H1 (cell line): ENCODE data around the gene ALG9. TPM values are rescaled to one million over a fixed set of nuclear protein-coding genes. Genes with fewer than 3 reads are reported as not detected.
A peak's percentile ranks its signal among the peaks of the same experiment; 100 is the strongest.

Experiments used
- BRCA1 ChIP-seq: IDR thresholded peaks from 2 replicates; pipeline ENCODE4 v1.6.1; 2012; ENCODE audit warnings: low read depth, low read length, improper control_type of control experiment
- CBX5 ChIP-seq: fragments of 300-800, 300-1000 bp; sonication (generic); IDR thresholded peaks from 2 replicates; pipeline ENCODE4 v1.7.1; 2016; ENCODE audit warnings: antibody characterized with exemption, low read length, low read depth
- CBX8 ChIP-seq: fragments of 300-800, 300-1000 bp; sonication (generic); IDR thresholded peaks from 2 replicates; pipeline ENCODE4 v1.7.1; 2016; ENCODE audit warnings: low read depth, low read length, borderline replicate concordance
- CEBPB ChIP-seq: IDR thresholded peaks from 2 replicates; pipeline ENCODE4 v1.6.1; 2012; ENCODE audit warnings: low read depth, low read length
- CHD7 ChIP-seq: fragments of 300-600 bp; sonication (generic); IDR thresholded peaks from 2 replicates; pipeline ENCODE4 v1.7.1; 2012; ENCODE audit warnings: low read length, moderate library complexity, mild to moderate bottlenecking, inconsistent platforms; ENCODE audit not compliant: insufficient replicate concordance
- HDAC2 ChIP-seq, 2 experiments: fragments of 300-600 bp in 1 of 2; sonication (generic) in 1 of 2; IDR thresholded peaks; 2 replicates each; pipeline ENCODE4 v1.6.1; 2011 to 2012; ENCODE audit warnings: low read depth in 2 of 2, low read length in 2 of 2, mild to moderate bottlenecking in 2 of 2, moderate library complexity in 2 of 2, borderline replicate concordance in 1 of 2, inconsistent platforms in 1 of 2
- POU5F1 ChIP-seq: IDR thresholded peaks from 2 replicates; pipeline ENCODE4 v1.6.1; 2011; ENCODE audit warnings: low read depth, mild to moderate bottlenecking, low read length, moderate library complexity
- SIN3A ChIP-seq, 2 experiments: IDR thresholded peaks in 1 of 2; conservative IDR thresholded peaks in 1 of 2; 2 replicates each; pipeline ENCODE4 v1.6.1; 2011 to 2012; ENCODE audit warnings: low read length in 2 of 2, improper control_type of control experiment in 1 of 2, low read depth in 1 of 2, mild to moderate bottlenecking in 1 of 2
- SIX5 ChIP-seq: IDR thresholded peaks from 2 replicates; pipeline ENCODE4 v1.6.1; 2011; ENCODE audit warnings: mild to moderate bottlenecking, low read depth, low read length
- polyA plus RNA-seq, 7 experiments: library from polyadenylated mRNA; depleted of rRNA in 3 of 7; stranded (reverse) in 5 of 7; unstranded in 2 of 7; fragments of >200 nt in 5 of 7; fragments of 200-250 nt in 2 of 7; gene quantifications; 1 replicate in 5 of 7; 2 replicates in 1 of 7; 4 replicates in 1 of 7; pipeline versions ENCODE4 v1.2.1 to v1.2.3, GENCODE V29; 2011 to 2013; ENCODE audit warnings: missing spikeins in 2 of 7, mixed read lengths in 2 of 7
- total RNA-seq: library from RNA; stranded (reverse); fragmentation: NEBNext Ultra II Directional; extraction: Animal tissue kit (Norgen Biotek cat#: 25700); gene quantifications from 2 replicates; pipeline ENCODE4 v1.2.1, GENCODE V29; 2021

ALG9 gene
- total and polyA plus RNA-seq, 2 of the 8 experiments (the other 6 are each of a cell fraction or from before 2014, with no cell fraction given) = 23.5 to 24.5 TPM

- TF ChIP-seq CHD7 (no peak), SIN3A (conservative IDR thresholded peaks at IDR 0.05 in 1 of 2, IDR thresholded peaks at IDR 0.05 in 1 of 2; ENCODE audit: low read depth in 1 of 2, low read length in 2 of 2) (peak; percentile 93 to 97; a peak in 3 of 4 replicates), CBX8 (no peak), CEBPB (no peak), BRCA1 (no peak), POU5F1 (no peak), HDAC2 (IDR thresholded peaks at IDR 0.05; ENCODE audit: borderline replicate concordance in 1 of 2, low read depth in 2 of 2, low read length in 2 of 2) (peak in 1 of 2 experiments; percentile 81; a peak in 1 of 4 replicates), SIX5 (peak; percentile 25; the same call in 1 of the 2 replicates), CBX5 (no peak)
Observed at GRCh38 chr11:111918390-111919256, 47.2 kb upstream of the ALG9 start, which contains the start of gene C11orf52 (continued).
